K562 (cell line): ENCODE measurements around the gene BPHL. TPM values are rescaled to one million over a fixed set of nuclear protein-coding genes. Genes with fewer than 3 reads are reported as not detected.
"Not testable (repeated sequence)": the region's sequence is repeated elsewhere in the genome, so short reads cannot be mapped to it uniquely, and the experiment has no call there.

Experiments
- ATAC-seq: fragments of 200-7000 bp; cut with Tn5 transposase; 3 replicates; pipeline ENCODE4 v1.9.1; 2020; ENCODE audit warnings: moderate library complexity
- BruUV-seq: library from RNA; stranded (reverse); fragments of 400-500 nt; replicated peaks from 2 replicates; lab custom pipeline; 2021; lab: Mats Ljungman, UMichigan
- CTCF ChIA-PET: fragments of 300-600 bp; formaldehyde crosslinking; extraction: SDS; loops from one replicate; lab custom pipeline; 2021; ENCODE audit warnings: low intra/inter-chr PET ratio; lab: Yijun Ruan, JAX
- POLR2A ChIA-PET: fragments of 300-600, 350-650 bp; sonication (Branson Sonifier 250); formaldehyde crosslinking; extraction: SDS; loops from one replicate; lab custom pipeline; 2021; ENCODE audit warnings: antibody characterized with exemption, inconsistent platforms; lab: Yijun Ruan, JAX
- DNase-seq, 4 experiments: peaks; one replicate each; pipeline versions ENCODE4 v3.0.0 to v3.0.0-alpha.2; 2011 to 2018; ENCODE audit warnings: low spot score in 3 of 4, mixed read lengths in 3 of 4; ENCODE audit errors: extremely low read depth in 1 of 4
- FAIRE-seq: peaks from 2 replicates; lab custom pipeline; 2011; peaks lifted over from hg19 to GRCh38; lab: Jason Lieb, UNC
- H2AFZ ChIP-seq: 2 replicates; pipeline ENCODE4 v1.6.0; 2011; ENCODE audit warnings: low read depth, low read length, control low read depth, inconsistent platforms
- H3K27ac ChIP-seq: fragments of 200-600 bp; 3 replicates; pipeline ENCODE4 v1.8.0; 2011; ENCODE audit warnings: low read depth, mild to moderate bottlenecking, control low read depth, inconsistent platforms, low read length, moderate library complexity, mixed read lengths; ENCODE audit errors: extremely low read depth
- H3K27me3 ChIP-seq, 2 experiments: fragments of 300-600 bp in 1 of 2; 2 replicates in 1 of 2; 3 replicates in 1 of 2; pipeline versions ENCODE4 v1.6.0 to v1.8.0; 2011; ENCODE audit warnings: inconsistent platforms in 2 of 2, low read length in 2 of 2, mild to moderate bottlenecking in 1 of 2, mixed read lengths in 1 of 2, moderate library complexity in 1 of 2; ENCODE audit not compliant: control insufficient read depth in 2 of 2, insufficient read depth in 2 of 2
- H3K36me3 ChIP-seq: fragments of 300-600 bp; 3 replicates; pipeline ENCODE4 v1.8.0; 2011; ENCODE audit warnings: mild to moderate bottlenecking, low read length, inconsistent platforms; ENCODE audit not compliant: control insufficient read depth, insufficient read depth
- H3K4me1 ChIP-seq, 2 experiments: fragments of 200-600 bp in 1 of 2; replicated peaks in 1 of 2; 2 replicates in 1 of 2; 3 replicates in 1 of 2; pipeline versions ENCODE4 v1.5.1 to v1.8.0; 2011; ENCODE audit warnings: inconsistent platforms in 2 of 2, low read length in 2 of 2, mild to moderate bottlenecking in 1 of 2, mixed read lengths in 1 of 2, moderate library complexity in 1 of 2; ENCODE audit not compliant: control insufficient read depth in 2 of 2, insufficient read depth in 2 of 2
- H3K4me2 ChIP-seq: 2 replicates; pipeline ENCODE4 v1.6.1; 2011; ENCODE audit warnings: low read length, control low read depth, inconsistent platforms, mixed read lengths; ENCODE audit not compliant: insufficient read depth
- H3K4me3 ChIP-seq: fragments of 200-600 bp; sonication (generic), shearing (Covaris generic); 2 replicates; pipeline ENCODE4 v1.5.1; 2016; ENCODE audit warnings: control low read depth, inconsistent platforms
- H3K79me2 ChIP-seq: fragments of 200-600 bp; 3 replicates; pipeline ENCODE4 v1.8.0; 2011; ENCODE audit warnings: low read length, inconsistent platforms; ENCODE audit not compliant: control insufficient read depth, insufficient read depth
- H3K9ac ChIP-seq, 2 experiments: 2 replicates each; pipeline versions ENCODE4 v1.6.0 to v1.6.1; 2011; ENCODE audit warnings: low read depth in 2 of 2, low read length in 2 of 2, control low read depth in 1 of 2, inconsistent platforms in 1 of 2, mild to moderate bottlenecking in 1 of 2, mixed read lengths in 1 of 2; ENCODE audit not compliant: insufficient read depth in 1 of 2
- H3K9me1 ChIP-seq: one replicate; pipeline ENCODE4 v1.6.0; 2011; ENCODE audit warnings: inconsistent platforms, mild to moderate bottlenecking, low read length, moderate library complexity; ENCODE audit not compliant: control insufficient read depth, insufficient read depth
- H3K9me3 ChIP-seq: replicated peaks from 2 replicates; pipeline ENCODE4 v1.5.1; 2011; ENCODE audit warnings: low read depth, low read length, inconsistent platforms; ENCODE audit not compliant: control insufficient read depth, insufficient read depth
- H4K20me1 ChIP-seq: replicated peaks from 2 replicates; pipeline ENCODE4 v1.6.1; 2011; ENCODE audit warnings: low read length, inconsistent platforms, mixed read lengths; ENCODE audit not compliant: control insufficient read depth, insufficient read depth
- ATF3 ChIP-seq, 2 experiments: fragments of 450-650 bp in 1 of 2; sonication (generic) in 1 of 2; formaldehyde crosslinking in 1 of 2; IDR thresholded peaks in 1 of 2; conservative IDR thresholded peaks in 1 of 2; 2 replicates each; pipeline versions ENCODE4 v1.6.1 to v1.8.1; 2016 to 2023; ENCODE audit warnings: mild to moderate bottlenecking in 2 of 2, moderate library complexity in 2 of 2, inconsistent platforms in 1 of 2, missing genetic modification reagents in 1 of 2
- CEBPG ChIP-seq, 3 experiments: fragments of 200-800 bp in 1 of 3; sonication (Bioruptor generic) in 1 of 3; sonication (generic) in 1 of 3; formaldehyde crosslinking in 1 of 3; IDR thresholded peaks in 2 of 3; conservative IDR thresholded peaks in 1 of 3; 2 replicates each; pipeline versions ENCODE4 v1.6.1 to v1.8.0; 2016 to 2022; ENCODE audit warnings: missing compliant biosample characterization in 2 of 3, missing genetic modification characterization in 2 of 3, mild to moderate bottlenecking in 1 of 3, missing genetic modification reagents in 1 of 3
- CEBPZ ChIP-seq: fragments of 150-350 bp; IDR thresholded peaks from 2 replicates; pipeline ENCODE4 v1.6.1; 2014; ENCODE audit warnings: low read depth, mild to moderate bottlenecking, low read length, borderline replicate concordance
- EGR1 ChIP-seq: fragments of 450-650 bp; conservative IDR thresholded peaks from 2 replicates; pipeline ENCODE4 v1.6.1; 2017; ENCODE audit warnings: mild to moderate bottlenecking
- FOSL1 ChIP-seq: fragments of 200-800 bp; sonication (Bioruptor generic); conservative IDR thresholded peaks from 2 replicates; pipeline ENCODE4 v1.6.1; 2016; ENCODE audit warnings: missing genetic modification characterization, missing compliant biosample characterization
- JUND ChIP-seq, 2 experiments: IDR thresholded peaks; 2 replicates in 1 of 2; 3 replicates in 1 of 2; pipeline ENCODE4 v1.6.1; 2011; ENCODE audit warnings: borderline replicate concordance in 2 of 2, low read depth in 2 of 2, low read length in 2 of 2, improper control_type of control experiment in 1 of 2, missing biosample characterization in 1 of 2, missing genetic modification characterization in 1 of 2, missing genetic modification reagents in 1 of 2
- MEIS2 ChIP-seq: fragments of 450-650 bp; IDR thresholded peaks from 2 replicates; pipeline ENCODE4 v1.6.1; 2014; ENCODE audit warnings: mild to moderate bottlenecking; ENCODE audit not compliant: partially characterized antibody
- PATZ1 ChIP-seq: fragments of 250-450 bp; sonication (Bioruptor Pico); IDR thresholded peaks from 2 replicates; pipeline ENCODE4 v1.5.0; 2020; ENCODE audit warnings: mild to moderate bottlenecking, borderline replicate concordance
- TRIM24 ChIP-seq, 2 experiments: fragments of 450-650 bp; IDR thresholded peaks; 2 replicates each; pipeline ENCODE4 v1.6.1; 2016
- ZNF77 ChIP-seq: fragments of 250-450 bp; sonication (Bioruptor Pico); IDR thresholded peaks from 2 replicates; pipeline ENCODE4 v1.5.0; 2020
- WGBS: fragments of 100-300 bp; shearing (Covaris generic); methylation state at CpG from one replicate; pipeline ENCODE4 v1.1.6; 2016; ENCODE audit warnings: low coverage, mixed read lengths; ENCODE audit not compliant: insufficient coverage; ENCODE audit errors: missing lambda C conversion rate; 5-methylcytosine and 5-hydroxymethylcytosine counted together
- in situ Hi-C: fragments of 300-500 bp; cut with MboI; formaldehyde crosslinking; loops from 4 replicates; pipeline ENCODE4 v1.15.0; 2018; ENCODE audit warnings: inconsistent platforms, mixed read lengths
- intact Hi-C: fragments of 100-400 bp; cut with micrococcal nuclease; formaldehyde crosslinking; loops from 2 replicates; pipeline ENCODE4 v1.14.2; 2022
- polyA plus RNA-seq, 8 experiments: library from polyadenylated mRNA; depleted of rRNA in 4 of 8; stranded (reverse) in 5 of 8; unstranded in 3 of 8; fragments of >200 nt; fragmentation: Nextera tagmentation in 2 of 8; fragmentation: Illumina TruSeq in 1 of 8; extraction: Ambion mirVana in 2 of 8; extraction: Trizol in 1 of 8; gene quantifications; 2 replicates each; pipeline versions ENCODE4 v1.2.1 to v1.2.3, GENCODE V29; 2011 to 2014; ENCODE audit warnings: inconsistent platforms in 1 of 8, missing spikeins in 1 of 8
- total RNA-seq, 7 experiments: library from RNA; depleted of rRNA in 6 of 7; stranded (reverse); fragments of >200 nt in 6 of 7; fragmentation: Illumina TruSeq in 2 of 7; extraction: Trizol in 2 of 7; gene quantifications; 2 replicates each; pipeline versions ENCODE4 v1.2.1 to v1.2.3, GENCODE V29; 2011 to 2021; ENCODE audit warnings: low replicate concordance in 1 of 7

Gene BPHL
- total and polyA plus RNA-seq, 9 of the 15 experiments (the other 6 are each of a cell fraction or from before 2014, with no cell fraction given): 3.5 to 17.4 (median 8.2) TPM

GRCh38 chr6:3188262-3188661 lies 69.8 kb downstream of the BPHL start (continued):
- TF ChIP-seq PATZ1 (CRISPR knock-in tag) (no peak), CEBPZ (no peak), ZNF77 (CRISPR knock-in tag) (no peak)

- H3K36me3 ChIP-seq; H3K9ac ChIP-seq; H2AFZ ChIP-seq; FAIRE-seq; intact Hi-C loops; H3K4me3 ChIP-seq; DNase-seq; H3K9me3 ChIP-seq; H3K4me2 ChIP-seq; BruUV-seq; H3K27ac ChIP-seq; H4K20me1 ChIP-seq; CTCF ChIA-PET; H3K79me2 ChIP-seq; H3K27me3 ChIP-seq; H3K9me1 ChIP-seq; H3K4me1 ChIP-seq; in situ Hi-C loops; TF ChIP-seq ATF3 (CRISPR knock-in tag; conservative IDR thresholded peaks at IDR 0.05); JUND (tag; IDR thresholded peaks at IDR 0.05; ENCODE audit: borderline replicate concordance, low read depth, low read length); CEBPG (CRISPR knock-in tag; IDR thresholded peaks at IDR 0.05): not testable (repeated sequence)
- TF ChIP-seq EGR1: peak; percentile 68
- peak; percentile 70 for TF ChIP-seq ATF3 (IDR thresholded peaks at IDR 0.05)
- peak; percentile 42 for TF ChIP-seq MEIS2
- peak; percentile 53; the same call in 1 of the 2 replicates for TF ChIP-seq JUND (IDR thresholded peaks at IDR 0.05; ENCODE audit: borderline replicate concordance, low read depth, low read length)
- peak in 1 of 2 experiments; percentile 55; a peak in 2 of 4 replicates for TF ChIP-seq CEBPG (tag; conservative IDR thresholded peaks at IDR 0.05 in 1 of 2, IDR thresholded peaks at IDR 0.05 in 1 of 2)
- 0 out of 4 replicates have a peak, but pooled peaks of 1 of the 2 experiments have one; percentile 26 for TF ChIP-seq TRIM24 (IDR thresholded peaks at IDR 0.05)
- 0 out of 2 replicates have a peak, but pooled peaks have one; percentile 12 for TF ChIP-seq FOSL1 (tag)
- peak; percentile 22; the same call in 1 of the 3 replicates for ATAC-seq
- POLR2A ChIA-PET: interaction anchor here (1.1 to 1.4 kb wide), 3 partner anchors 8 to 30 kb away, joined by 3 to 4 read pairs (median 4); no protein-coding TSS in a partner anchor
- 63% methylated on average over 10 of the region's 10 CpGs for WGBS
These were observed 70.7 kb downstream of the BPHL start for GRCh38 chr6:3189192-3189591.
